NAMALWA (cell line): ENCODE measurements around the gene LRRC63.
"Not testable (repeated sequence)": the region's sequence is repeated elsewhere in the genome, so short reads cannot be mapped to it uniquely, and the experiment has no call there.

Experiments used
- DNase-seq: peaks from one replicate; pipeline ENCODE4 v3.0.0-alpha.2; 2015; ENCODE audit warnings: low spot score

Gene LRRC63

GRCh38 chr13:46267166-46267565, 55.4 kb downstream of the LRRC63 start:
- DNase-seq = no peak

GRCh38 chr13:46270416-46270815, 58.7 kb downstream of the LRRC63 start:
- DNase-seq = no peak

GRCh38 chr13:46274094-46274698, 62.5 kb downstream of the LRRC63 start:
- no peak for DNase-seq

- no peak for DNase-seq
These were observed 66.7 kb downstream of the LRRC63 start for GRCh38 chr13:46278474-46278873.

GRCh38 chr13:46281779-46282178, 70.1 kb downstream of the LRRC63 start:
- no peak for DNase-seq

- not testable (repeated sequence) for DNase-seq
These were observed 72.4 kb downstream of the LRRC63 start for GRCh38 chr13:46283912-46284824.

GRCh38 chr13:46286972-46287371, 75.2 kb downstream of the LRRC63 start:
- DNase-seq = no peak

- peak; percentile 81 for DNase-seq
These were observed 77.0 kb downstream of the LRRC63 start for GRCh38 chr13:46288570-46289259.

GRCh38 chr13:46289260-46289955, 77.7 kb downstream of the LRRC63 start:
- DNase-seq = no peak

- DNase-seq = no peak
These were observed 78.7 kb downstream of the LRRC63 start for GRCh38 chr13:46290434-46290833.

GRCh38 chr13:46293436-46293835, 81.7 kb downstream of the LRRC63 start:
- no peak for DNase-seq

GRCh38 chr13:46295491-46296114, 83.9 kb downstream of the LRRC63 start:
- peak; percentile 42 for DNase-seq

- DNase-seq = peak; percentile 23
These were observed 84.5 kb downstream of the LRRC63 start for GRCh38 chr13:46296115-46296822.

GRCh38 chr13:46296921-46297320, 85.2 kb downstream of the LRRC63 start:
- DNase-seq = no peak

- no peak for DNase-seq
These were observed 85.7 kb downstream of the LRRC63 start for GRCh38 chr13:46297361-46297811.

GRCh38 chr13:46303742-46304385, 92.1 kb downstream of the LRRC63 start:
- DNase-seq = no peak

- no peak for DNase-seq
These were observed 92.8 kb downstream of the LRRC63 start for GRCh38 chr13:46304546-46304945.

- no peak for DNase-seq
These were observed 95.8 kb downstream of the LRRC63 start for GRCh38 chr13:46307554-46307953.

GRCh38 chr13:46310066-46310465, 98.3 kb downstream of the LRRC63 start:
- no peak for DNase-seq

GRCh38 chr13:46311217-46311616, 99.5 kb downstream of the LRRC63 start:
- DNase-seq = no peak
